Measurements from ENCODE around the gene C12orf43. TPM values are rescaled to one million over a fixed set of nuclear protein-coding genes. Genes with fewer than 3 reads are reported as not detected.

Gene C12orf43
- total RNA-seq, 6 experiments from 2014 or later = 6.7 to 12.2 (median 8.8) TPM

- H3K36me3 ChIP-seq = peaks cover 0 to 27% (median 4%) of the 10 kb centered on the region in 4 donors
- intact Hi-C loops (cut with DNase I) = no loop called here
- DNase-seq (peak in 1 of 3 donors; percentile 37), ATAC-seq (no peak)
- no peak overlapping the region for H3K27ac ChIP-seq
- WGBS (ENCODE audit: insufficient coverage, low coverage, low lambda C conversion rate, missing lambda C conversion rate) = 91% methylated on average over 10 of the region's 17 CpGs
- no peaks in the 10 kb centered on the region for H3K27me3 ChIP-seq
- TF ChIP-seq CTCF (IDR thresholded peaks at IDR 0.05) (no peak), POLR2A (IDR thresholded peaks at IDR 0.05) (no peak)
- peaks cover 0 to 22% (median 10%) of the 10 kb centered on the region in 4 donors for H3K4me1 ChIP-seq
- H3K4me3 ChIP-seq = no peak overlapping the region
- H3K9me3 ChIP-seq = no peaks in the 10 kb centered on the region
Observed at GRCh38 chr12:120988658-120989057, 27.6 kb downstream of the C12orf43 start.

- H3K9me3 ChIP-seq = no peaks in the 10 kb centered on the region
- H3K36me3 ChIP-seq = peaks cover 0 to 23% (median 3%) of the 10 kb centered on the region in 4 donors
- intact Hi-C loops (cut with DNase I) = no loop called here
- H3K4me3 ChIP-seq = no peak overlapping the region
- no peak overlapping the region for H3K27ac ChIP-seq
- no peaks in the 10 kb centered on the region for H3K27me3 ChIP-seq
- DNase-seq (peak in 1 of 3 donors; percentile 10), ATAC-seq (no peak)
- TF ChIP-seq CTCF (IDR thresholded peaks at IDR 0.05) (no peak), POLR2A (IDR thresholded peaks at IDR 0.05) (no peak)
- H3K4me1 ChIP-seq = peaks cover 0 to 26% (median 12%) of the 10 kb centered on the region in 4 donors
- WGBS (ENCODE audit: insufficient coverage, low coverage, low lambda C conversion rate, missing lambda C conversion rate) = 73% methylated on average over 4 of the region's 4 CpGs
Observed at GRCh38 chr12:120988234-120988633, 28.1 kb downstream of the C12orf43 start.

GRCh38 chr12:120984351-120984898 lies 31.9 kb downstream of the C12orf43 start:
- TF ChIP-seq POLR2A (IDR thresholded peaks at IDR 0.05) = no peak
- no peak for TF ChIP-seq CTCF (IDR thresholded peaks at IDR 0.05)
- ATAC-seq = peak; percentile 72 to 88 (median 78)
- WGBS (ENCODE audit: insufficient coverage, low coverage, low lambda C conversion rate, missing lambda C conversion rate) = 41% methylated on average over 3 of the region's 3 CpGs
- Histone ChIP-seq H3K36me3 (peaks cover 0 to 4% (median 0%) of the 10 kb centered on the region in 4 donors), H3K4me3 (no peak overlapping the region), H3K27ac (peak overlapping the region in 2 of 3 donors; percentile 83 to 90), H3K4me1 (peaks cover 0 to 45% (median 22%) of the 10 kb centered on the region in 4 donors), H3K9me3 (no peaks in the 10 kb centered on the region), H3K27me3 (no peaks in the 10 kb centered on the region)
- peak; percentile 71 to 89 (median 89) for DNase-seq
- intact Hi-C loops (cut with DNase I) = no loop called here

GRCh38 chr12:120983759-120984158 lies 32.5 kb downstream of the C12orf43 start:
- H3K4me1 ChIP-seq = peaks cover 0 to 45% (median 22%) of the 10 kb centered on the region in 4 donors
- DNase-seq = peak in 1 of 3 donors; percentile 39
- 14% methylated on average over 1 of the region's 4 CpGs for WGBS (ENCODE audit: insufficient coverage, low coverage, low lambda C conversion rate, missing lambda C conversion rate)

More at GRCh38 chr12:120983759-120984158, 32.5 kb downstream of the C12orf43 start:
- Histone ChIP-seq H3K36me3 (peaks cover 0 to 1% (median 0%) of the 10 kb centered on the region in 4 donors), H3K9me3 (no peaks in the 10 kb centered on the region), H3K4me3 (no peak overlapping the region), H3K27ac (peak overlapping the region in 2 of 3 donors; percentile 83 to 90), H3K27me3 (no peaks in the 10 kb centered on the region)
- intact Hi-C loops (cut with DNase I) = no loop called here
- no peak for TF ChIP-seq CTCF (IDR thresholded peaks at IDR 0.05)
- no peak for TF ChIP-seq POLR2A (IDR thresholded peaks at IDR 0.05)
- ATAC-seq = peak in 1 of 4 donors; percentile 6

Data from right lobe of liver (tissue), 6 donors.